ENCODE data around the gene LHFPL3. TPM values are rescaled to one million over a fixed set of nuclear protein-coding genes. Genes with fewer than 3 reads are reported as not detected.
"Not testable (repeated sequence)": the region's sequence is repeated elsewhere in the genome, so short reads cannot be mapped to it uniquely, and the experiment has no call there.

The LHFPL3 gene
- total RNA-seq, 1 donor from 2014 or later = not detected

GRCh38 chr7:104480529-104480928 is 152.1 kb downstream of the LHFPL3 start:
- DNase-seq (ENCODE audit: low spot score) (no peak), ATAC-seq (no peak)

GRCh38 chr7:104482362-104483037 is 154.1 kb downstream of the LHFPL3 start:
- ATAC-seq (no peak), DNase-seq (ENCODE audit: low spot score) (no peak)

- DNase-seq (ENCODE audit: low spot score) = no peak
- no peak for ATAC-seq
Measured at GRCh38 chr7:104486931-104487330, 158.5 kb downstream of the LHFPL3 start.

GRCh38 chr7:104487642-104488041 is 159.2 kb downstream of the LHFPL3 start:
- DNase-seq (ENCODE audit: low spot score) (no peak), ATAC-seq (no peak)

- DNase-seq (ENCODE audit: low spot score) (no peak), ATAC-seq (no peak)
Measured at GRCh38 chr7:104497379-104497967, 169.1 kb downstream of the LHFPL3 start.

GRCh38 chr7:104499975-104500374 is 171.6 kb downstream of the LHFPL3 start:
- no peak for ATAC-seq
- DNase-seq (ENCODE audit: low spot score) = no peak

GRCh38 chr7:104509874-104510273 is 181.5 kb downstream of the LHFPL3 start:
- ATAC-seq (no peak), DNase-seq (ENCODE audit: low spot score) (no peak)

GRCh38 chr7:104524853-104525252 is 196.4 kb downstream of the LHFPL3 start:
- no peak for ATAC-seq

GRCh38 chr7:104528142-104528541 is 199.7 kb downstream of the LHFPL3 start:
- DNase-seq (ENCODE audit: low spot score) (no peak), ATAC-seq (no peak)

More at GRCh38 chr7:104524853-104525252, 196.4 kb downstream of the LHFPL3 start:
- DNase-seq (ENCODE audit: low spot score) = no peak

GRCh38 chr7:104529567-104529966 is 201.2 kb downstream of the LHFPL3 start:
- no peak for ATAC-seq
- DNase-seq (ENCODE audit: low spot score) = no peak

GRCh38 chr7:104530251-104530650 is 201.8 kb downstream of the LHFPL3 start:
- ATAC-seq (no peak), DNase-seq (ENCODE audit: low spot score) (no peak)

GRCh38 chr7:104534149-104534548 is 205.7 kb downstream of the LHFPL3 start:
- no peak for DNase-seq (ENCODE audit: low spot score)

GRCh38 chr7:104535841-104536240 is 207.4 kb downstream of the LHFPL3 start:
- no peak for DNase-seq (ENCODE audit: low spot score)
- no peak for ATAC-seq

More at GRCh38 chr7:104534149-104534548, 205.7 kb downstream of the LHFPL3 start:
- ATAC-seq = no peak

- DNase-seq (ENCODE audit: low spot score) (no peak), ATAC-seq (no peak)
Measured at GRCh38 chr7:104536956-104537355, 208.6 kb downstream of the LHFPL3 start.

- DNase-seq (ENCODE audit: low spot score) (no peak), ATAC-seq (no peak)
Measured at GRCh38 chr7:104538152-104538551, 209.7 kb downstream of the LHFPL3 start.

GRCh38 chr7:104541897-104542296 is 213.5 kb downstream of the LHFPL3 start:
- no peak for DNase-seq (ENCODE audit: low spot score)
- ATAC-seq = no peak

GRCh38 chr7:104548861-104549260 is 220.5 kb downstream of the LHFPL3 start:
- DNase-seq (ENCODE audit: low spot score) (no peak), ATAC-seq (no peak)

- DNase-seq (ENCODE audit: low spot score) (no peak), ATAC-seq (no peak)
Measured at GRCh38 chr7:104550362-104550761, 222.0 kb downstream of the LHFPL3 start.

GRCh38 chr7:104551226-104551625 is 222.8 kb downstream of the LHFPL3 start:
- no peak for ATAC-seq
- no peak for DNase-seq (ENCODE audit: low spot score)

- ATAC-seq = peak; percentile 63
- no peak for DNase-seq (ENCODE audit: low spot score)
Measured at GRCh38 chr7:104552102-104552501, 223.7 kb downstream of the LHFPL3 start.

GRCh38 chr7:104553074-104553473 is 224.7 kb downstream of the LHFPL3 start:
- no peak for DNase-seq (ENCODE audit: low spot score)
- no peak for ATAC-seq

GRCh38 chr7:104563350-104563901 is 235.0 kb downstream of the LHFPL3 start:
- ATAC-seq = not testable (repeated sequence)

More at GRCh38 chr7:104563350-104563901, 235.0 kb downstream of the LHFPL3 start:
- DNase-seq (ENCODE audit: low spot score) = not testable (repeated sequence)
